Liver (tissue), 9 donors: Measurements from ENCODE around the gene PDE4D. TPM values are rescaled to one million over a fixed set of nuclear protein-coding genes. Genes with fewer than 3 reads are reported as not detected.

Source experiments
- DNase-seq: peaks from one replicate; pipeline ENCODE4 v3.0.0-alpha.2; 2017; ENCODE audit warnings: low spot score
- H3K27ac ChIP-seq, 2 donors: one replicate each; pipeline ENCODE4 v1.7.0; 2013; ENCODE audit warnings: inconsistent platforms in 2 of 2, low read length in 2 of 2, control low read depth in 1 of 2, low read depth in 1 of 2, mild to moderate bottlenecking in 1 of 2
- H3K27me3 ChIP-seq, 4 donors: one replicate each; pipeline versions ENCODE4 v1.6.1 to v1.7.0; 2013; ENCODE audit warnings: low read length in 3 of 4, inconsistent platforms in 1 of 4, mild to moderate bottlenecking in 1 of 4, moderate library complexity in 1 of 4; ENCODE audit not compliant: control insufficient read depth in 4 of 4, insufficient read depth in 4 of 4
- H3K36me3 ChIP-seq, 4 donors: one replicate each; pipeline versions ENCODE4 v1.6.1 to v1.7.0; 2013; ENCODE audit warnings: low read length in 3 of 4, mild to moderate bottlenecking in 3 of 4, low read depth in 1 of 4, moderate library complexity in 1 of 4; ENCODE audit not compliant: control insufficient read depth in 4 of 4, insufficient read depth in 3 of 4
- H3K4me1 ChIP-seq, 4 donors: one replicate each; pipeline versions ENCODE4 v1.6.1 to v1.7.0; 2013; ENCODE audit warnings: low read length in 3 of 4, mild to moderate bottlenecking in 3 of 4, moderate library complexity in 1 of 4; ENCODE audit not compliant: control insufficient read depth in 4 of 4, insufficient read depth in 4 of 4
- H3K4me3 ChIP-seq, 3 donors: one replicate each; pipeline versions ENCODE4 v1.6.1 to v1.7.0; 2013; ENCODE audit warnings: low read length in 3 of 3, control low read depth in 1 of 3, low read depth in 1 of 3, mild to moderate bottlenecking in 1 of 3
- H3K9ac ChIP-seq, 2 donors: one replicate each; pipeline ENCODE4 v1.7.0; 2013; ENCODE audit warnings: low read length in 2 of 2, mild to moderate bottlenecking in 2 of 2, moderate library complexity in 2 of 2, control low read depth in 1 of 2, low read depth in 1 of 2
- H3K9me3 ChIP-seq, 4 donors: one replicate each; pipeline versions ENCODE4 v1.6.1 to v1.7.0; 2013; ENCODE audit warnings: low read length in 3 of 4; ENCODE audit not compliant: control insufficient read depth in 4 of 4
- ATF3 ChIP-seq: IDR thresholded peaks from 2 replicates; pipeline ENCODE4 v1.6.1; 2016; ENCODE audit warnings: antibody characterized with exemption
- EGR1 ChIP-seq, 2 donors: IDR thresholded peaks; 2 replicates each; pipeline ENCODE4 v1.6.1; 2016 to 2018; ENCODE audit warnings: antibody characterized with exemption in 2 of 2, low read depth in 2 of 2
- FOXA1 ChIP-seq: IDR thresholded peaks from 2 replicates; pipeline ENCODE4 v1.6.1; 2016; ENCODE audit warnings: antibody characterized with exemption
- FOXA2 ChIP-seq: IDR thresholded peaks from 2 replicates; pipeline ENCODE4 v1.6.1; 2016; ENCODE audit warnings: antibody characterized with exemption
- GABPA ChIP-seq, 2 donors: IDR thresholded peaks in 1 of 2; conservative IDR thresholded peaks in 1 of 2; 2 replicates each; pipeline ENCODE4 v1.6.1; 2016; ENCODE audit warnings: antibody characterized with exemption in 2 of 2, mild to moderate bottlenecking in 1 of 2, moderate library complexity in 1 of 2
- HNF4A ChIP-seq, 2 donors: conservative IDR thresholded peaks; 2 replicates each; pipeline ENCODE4 v1.6.1; 2016; ENCODE audit warnings: antibody characterized with exemption in 2 of 2, mild to moderate bottlenecking in 2 of 2
- HNF4G ChIP-seq: IDR thresholded peaks from 2 replicates; pipeline ENCODE4 v1.6.1; 2016; ENCODE audit warnings: antibody characterized with exemption
- MAX ChIP-seq: IDR thresholded peaks from 2 replicates; pipeline ENCODE4 v1.6.1; 2016; ENCODE audit warnings: antibody characterized with exemption
- NR2F2 ChIP-seq: IDR thresholded peaks from 2 replicates; pipeline ENCODE4 v1.6.1; 2016; ENCODE audit warnings: antibody characterized with exemption
- REST ChIP-seq: IDR thresholded peaks from 2 replicates; pipeline ENCODE4 v1.6.1; 2016; ENCODE audit warnings: antibody characterized with exemption, mild to moderate bottlenecking
- RXRA ChIP-seq, 2 donors: IDR thresholded peaks; 2 replicates each; pipeline ENCODE4 v1.6.1; 2017 to 2018; ENCODE audit warnings: antibody characterized with exemption in 2 of 2, mild to moderate bottlenecking in 1 of 2
- SP1 ChIP-seq: IDR thresholded peaks from 2 replicates; pipeline ENCODE4 v1.6.1; 2018; ENCODE audit warnings: antibody characterized with exemption, mild to moderate bottlenecking
- YY1 ChIP-seq: IDR thresholded peaks from 2 replicates; pipeline ENCODE4 v1.6.1; 2016; ENCODE audit warnings: antibody characterized with exemption, mild to moderate bottlenecking
- WGBS: extraction: QIAGEN DNeasy Blood & Tissue Kit; methylation state at CpG from one replicate; pipeline ENCODE4 v1.1.7; 2013; 5-methylcytosine and 5-hydroxymethylcytosine counted together
- polyA plus RNA-seq, 2 donors: library from polyadenylated mRNA; stranded (reverse) in 1 of 2; unstranded in 1 of 2; fragments of 200-250 nt in 1 of 2; fragments of >200 nt in 1 of 2; fragmentation: Nextera tagmentation in 1 of 2; extraction: Ambion mirVana in 1 of 2; gene quantifications; one replicate each; pipeline versions ENCODE4 v1.2.1 to v1.2.3, GENCODE V29; 2013 to 2015
- total RNA-seq, 2 donors: library from RNA; depleted of rRNA; stranded (reverse); fragments of >200 nt; gene quantifications; one replicate each; pipeline ENCODE4 v1.2.3, GENCODE V29; 2014
- donor health status: healthy.
- donor health status: healthy.
- donor health status: healthy.
- donor health status: healthy.
- donor health status: healthy.

Gene PDE4D
- total and polyA plus RNA-seq, 4 donors = 0.67 to 11.9 (median 6.5) TPM

- WGBS = 96% methylated on average over 2 of the region's 2 CpGs
- TF ChIP-seq GABPA (IDR thresholded peaks at IDR 0.05 in 1 of 2, conservative IDR thresholded peaks at IDR 0.05 in 1 of 2) (no peak), HNF4G (no peak), YY1 (no peak), NR2F2 (no peak), ATF3 (no peak), HNF4A (conservative IDR thresholded peaks at IDR 0.05) (no peak), SP1 (no peak), FOXA1 (no peak), RXRA (IDR thresholded peaks at IDR 0.05) (no peak)
These were observed 784.1 kb downstream of the PDE4D start for GRCh38 chr5:59109383-59109782.

GRCh38 chr5:59107692-59108091 lies 785.8 kb downstream of the PDE4D start:
- WGBS = 83% methylated on average over 2 of the region's 2 CpGs

More at GRCh38 chr5:59109383-59109782, 784.1 kb downstream of the PDE4D start:
- DNase-seq = no peak
- H3K36me3 ChIP-seq = no peaks in the 10 kb centered on the region
- H3K9me3 ChIP-seq = no peaks in the 10 kb centered on the region
- no peak overlapping the region for H3K27ac ChIP-seq
- H3K27me3 ChIP-seq = no peaks in the 10 kb centered on the region
- H3K4me3 ChIP-seq = no peak overlapping the region
- H3K4me1 ChIP-seq = peaks cover 0 to 4% (median 0%) of the 10 kb centered on the region in 4 donors
- no peak overlapping the region for H3K9ac ChIP-seq

More at GRCh38 chr5:59107692-59108091, 785.8 kb downstream of the PDE4D start:
- Histone ChIP-seq H3K27ac (no peak overlapping the region), H3K27me3 (no peaks in the 10 kb centered on the region), H3K9me3 (no peaks in the 10 kb centered on the region), H3K36me3 (no peaks in the 10 kb centered on the region), H3K4me1 (peaks cover 0 to 9% (median 5%) of the 10 kb centered on the region in 4 donors), H3K9ac (no peak overlapping the region), H3K4me3 (no peak overlapping the region)
- TF ChIP-seq MAX = no peak
- no peak for TF ChIP-seq HNF4G
- TF ChIP-seq NR2F2 = no peak
- no peak for TF ChIP-seq FOXA2
- TF ChIP-seq EGR1 (IDR thresholded peaks at IDR 0.05; ENCODE audit: low read depth in 2 of 2) = no peak
- TF ChIP-seq HNF4A (conservative IDR thresholded peaks at IDR 0.05) = no peak
- no peak for TF ChIP-seq REST
- TF ChIP-seq ATF3 = no peak
- no peak for DNase-seq
